Erythroblast (primary cell): ENCODE results near the gene HSD17B14.

ENCODE experiments used
- GATA1 ChIP-seq: IDR thresholded peaks from 2 replicates; pipeline ENCODE4 v1.6.1; 2011; ENCODE audit warnings: low read depth, mild to moderate bottlenecking, control low read depth, low read length, moderate library complexity
- POLR2A ChIP-seq: IDR thresholded peaks from 2 replicates; pipeline ENCODE4 v1.6.1; 2011; ENCODE audit warnings: mild to moderate bottlenecking, low read length

GRCh38 chr19:48804496-48804895, 31.8 kb downstream of the HSD17B14 start:
- no peak for TF ChIP-seq POLR2A
- TF ChIP-seq GATA1: no peak
